HG03097 (cell line): Measurements from ENCODE around the gene NPC1.

Experiments
- ATAC-seq: cut with Tn5 transposase; IDR thresholded peaks from one replicate; pipeline ENCODE4 v1.9.1; 2021; ENCODE audit not compliant: unreplicated experiment, low FRiP score

The NPC1 gene

DNA sequence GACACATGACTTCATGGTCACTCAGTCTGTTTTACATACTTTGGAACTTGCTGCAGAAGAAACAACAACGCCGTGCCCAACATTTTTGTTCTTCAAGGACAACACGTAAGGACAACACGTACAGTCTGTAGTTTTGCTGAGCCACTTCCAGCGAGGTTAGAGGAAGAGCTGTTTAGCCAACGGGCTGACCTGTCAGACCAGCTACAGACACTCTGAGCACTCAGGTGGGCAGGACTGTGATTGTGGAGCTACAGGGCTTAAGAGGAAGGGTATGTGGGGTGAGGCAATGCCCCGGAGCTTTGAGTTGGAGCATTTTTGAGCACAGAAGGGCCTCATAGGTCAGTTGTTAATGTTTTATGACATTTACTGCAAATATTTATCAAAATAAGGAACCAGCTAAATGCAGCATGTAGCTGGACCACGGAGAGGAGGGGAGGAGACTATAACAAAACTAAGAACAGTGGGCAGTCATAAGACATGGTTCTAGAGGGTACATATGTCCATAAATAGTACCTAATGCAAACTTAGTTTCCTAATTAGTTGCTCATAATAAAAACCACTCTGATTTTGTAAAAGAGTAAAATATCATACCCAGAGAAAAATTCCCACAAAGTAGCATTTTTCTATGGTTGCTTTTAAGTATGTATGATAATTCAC is 26.3 kb upstream of the NPC1 start:
- no peak for ATAC-seq

DNA sequence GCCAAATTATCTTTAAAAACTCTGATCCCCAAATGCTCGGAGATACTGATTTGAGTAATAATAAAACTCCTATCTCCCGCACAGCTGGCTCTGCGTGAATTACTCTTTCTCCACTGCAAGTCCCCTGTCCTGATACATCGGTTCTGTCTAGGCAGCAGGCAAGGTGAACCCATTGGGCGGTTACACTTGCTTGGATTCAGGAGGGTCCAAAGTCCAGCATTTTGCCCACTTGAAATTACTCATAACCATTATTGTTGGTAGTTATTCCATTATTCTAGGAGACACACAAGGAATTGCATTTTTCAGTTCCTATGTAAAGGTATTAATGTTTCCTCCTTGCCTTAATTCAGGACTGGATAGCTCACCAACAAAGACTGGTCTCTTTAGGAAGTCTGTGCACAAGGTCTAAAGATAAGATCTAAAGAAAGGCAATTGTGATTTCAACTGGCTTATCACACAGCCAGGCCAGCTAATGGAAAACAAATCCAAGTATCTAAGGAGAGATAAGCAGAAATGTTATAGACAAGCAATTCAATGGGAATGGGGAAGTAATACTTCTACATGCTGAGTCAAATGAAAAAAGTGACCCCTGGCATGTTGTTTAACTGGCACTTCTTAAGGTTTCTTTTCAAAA is 23.2 kb upstream of the NPC1 start:
- no peak for ATAC-seq

DNA sequence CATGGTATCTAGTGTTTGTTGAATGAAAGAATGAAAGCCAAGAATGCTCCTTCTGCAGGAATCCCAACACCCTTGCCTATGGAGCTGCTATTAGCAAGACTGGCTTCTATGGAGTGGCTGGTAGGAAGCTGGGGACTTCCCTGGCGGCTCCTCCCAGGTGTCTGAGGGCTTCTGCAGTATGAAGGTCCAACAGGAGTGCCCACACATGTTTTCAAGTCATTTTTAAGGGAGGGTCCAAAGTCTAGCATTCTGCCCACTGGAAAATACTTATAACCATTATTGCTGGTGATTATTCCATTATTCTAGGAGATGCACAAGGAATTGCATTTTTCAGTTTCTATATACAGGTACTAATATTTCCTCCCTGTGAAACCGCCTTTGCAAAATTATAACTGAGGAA is 21.9 kb upstream of the NPC1 start:
- no peak for ATAC-seq

DNA sequence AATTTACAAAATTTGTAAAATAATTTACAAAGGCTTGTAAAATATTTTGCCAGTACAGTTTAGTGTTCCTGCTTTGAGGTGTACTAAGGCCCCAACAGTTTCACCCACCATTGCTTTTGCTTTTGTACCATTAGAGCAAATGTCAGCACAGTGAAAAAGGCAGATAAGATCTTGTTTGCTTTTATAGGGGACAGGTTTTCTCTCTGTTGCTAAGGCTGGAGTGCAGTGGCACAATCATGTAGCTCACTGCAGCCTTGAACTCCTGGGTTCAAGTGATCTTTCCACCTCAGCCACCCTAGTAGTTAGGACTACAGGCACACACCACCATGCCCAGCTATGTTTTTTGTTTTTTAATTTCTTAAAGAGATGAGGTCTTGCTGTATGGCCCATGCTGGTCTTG is 19.6 kb upstream of the NPC1 start:
- ATAC-seq: no peak

DNA sequence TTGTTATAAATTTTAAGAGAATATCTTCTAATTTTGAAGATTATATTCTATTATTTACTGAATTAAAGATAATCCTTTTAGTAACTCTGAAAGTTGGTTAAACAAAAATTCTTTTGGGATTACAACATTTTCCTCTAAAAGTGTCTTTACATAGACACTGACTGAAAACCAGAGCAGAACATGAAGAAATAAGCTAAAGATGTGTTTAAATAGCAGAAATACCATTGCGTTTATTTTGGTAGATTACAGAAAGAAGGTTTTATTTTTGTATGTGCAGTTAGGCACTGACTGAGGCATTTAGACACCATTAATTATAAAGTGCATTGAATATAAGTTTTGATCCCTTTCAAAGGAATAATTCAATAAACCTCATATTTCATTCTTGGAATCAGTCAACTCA is 13.5 kb upstream of the NPC1 start:
- no peak for ATAC-seq

DNA sequence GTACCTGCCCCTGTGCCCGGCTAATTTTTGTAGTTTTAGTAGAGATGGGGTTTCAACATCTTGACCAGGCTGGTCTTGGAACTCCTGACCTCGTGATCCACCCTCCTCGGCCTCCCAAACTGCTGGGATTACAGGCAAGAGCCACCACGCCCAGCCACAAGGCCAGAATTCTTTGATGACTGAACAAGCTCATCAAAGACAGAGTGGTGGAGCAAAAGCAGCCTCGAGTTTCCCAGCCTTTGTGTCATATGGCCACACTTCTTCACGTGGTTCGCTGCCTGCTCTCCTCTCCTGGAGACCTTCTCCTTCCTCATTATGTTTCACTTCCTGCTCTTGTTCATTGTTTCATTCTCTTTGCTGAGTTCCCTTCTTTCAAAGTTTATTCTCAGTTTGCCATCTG is 9.9 kb upstream of the NPC1 start:
- ATAC-seq: no peak

DNA sequence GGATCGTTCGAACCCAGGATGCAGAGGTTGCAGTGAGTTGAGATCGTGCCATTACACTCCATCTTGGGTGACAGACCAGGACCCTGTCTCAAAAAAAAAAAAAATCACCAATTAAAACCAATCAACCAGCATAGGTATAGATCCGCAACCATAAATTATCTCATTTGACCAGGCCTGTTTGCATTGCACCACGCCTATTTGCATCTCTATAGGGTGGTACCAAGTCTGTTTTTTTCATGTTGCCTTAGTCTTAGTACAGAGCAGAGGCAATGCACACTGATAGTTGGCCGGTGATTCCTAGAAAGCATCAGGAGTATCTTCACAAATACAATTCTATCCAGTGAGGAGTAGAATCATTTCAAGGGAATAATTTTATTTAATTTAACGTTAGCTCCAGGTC is 9.3 kb upstream of the NPC1 start:
- ATAC-seq: no peak

DNA sequence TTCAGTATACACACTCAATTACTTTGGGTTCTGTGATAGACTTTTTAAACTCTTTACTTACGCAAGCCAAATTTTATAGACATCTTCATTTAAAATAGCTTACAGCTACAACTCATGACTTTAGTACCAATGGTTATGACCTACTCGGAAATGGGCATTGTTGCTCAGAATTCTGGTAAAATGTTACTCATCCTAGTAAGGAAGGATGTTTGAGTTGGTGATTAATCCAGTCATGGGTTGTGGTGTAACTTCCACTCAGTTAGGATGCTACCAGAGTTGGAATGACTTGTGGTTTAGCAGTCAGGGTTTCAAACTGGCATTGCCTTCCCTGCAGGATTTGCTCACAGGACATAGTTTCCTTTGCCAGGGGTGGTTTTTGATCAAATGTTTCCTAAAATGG is 7.4 kb upstream of the NPC1 start:
- ATAC-seq: no peak

DNA sequence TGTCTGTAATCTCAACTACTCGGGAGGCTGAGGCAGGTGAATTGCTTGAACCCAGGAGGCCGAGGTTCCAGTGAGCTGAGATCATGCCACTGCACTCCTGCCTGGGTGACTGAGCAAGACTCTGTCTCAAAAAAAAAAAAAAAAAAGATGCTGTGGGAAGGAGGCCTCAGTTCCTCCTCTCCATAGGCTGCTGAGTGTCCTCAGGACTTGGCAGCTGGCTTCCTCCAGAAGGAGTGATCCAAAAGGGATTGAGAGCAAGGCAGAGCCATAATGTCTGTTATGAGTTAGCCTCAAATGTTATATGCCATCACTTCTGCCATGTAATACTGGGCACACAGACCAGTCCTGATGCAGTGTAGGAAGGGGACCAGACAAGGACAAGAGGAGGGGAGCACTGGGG is 6.6 kb upstream of the NPC1 start:
- ATAC-seq: no peak

DNA sequence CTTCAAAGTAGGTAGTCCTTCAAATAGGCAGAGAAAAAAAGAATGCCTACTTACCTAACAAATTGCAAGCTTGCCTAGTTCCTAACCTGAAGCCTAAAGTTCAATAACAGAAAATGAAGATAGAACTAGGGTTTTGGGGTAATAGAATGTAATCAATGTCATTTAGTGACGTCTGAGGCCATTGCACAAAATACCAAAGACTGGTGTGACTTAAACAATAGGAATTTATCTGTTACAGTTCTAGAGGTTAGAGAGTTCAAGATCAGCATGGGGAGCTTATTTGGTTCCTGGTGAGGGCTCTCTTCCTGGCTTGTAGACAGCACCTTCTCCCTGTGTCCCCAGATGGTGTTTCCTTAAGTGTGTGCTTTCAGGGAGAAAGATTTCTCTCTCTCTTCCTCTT is 4.7 kb upstream of the NPC1 start:
- ATAC-seq: no peak

DNA sequence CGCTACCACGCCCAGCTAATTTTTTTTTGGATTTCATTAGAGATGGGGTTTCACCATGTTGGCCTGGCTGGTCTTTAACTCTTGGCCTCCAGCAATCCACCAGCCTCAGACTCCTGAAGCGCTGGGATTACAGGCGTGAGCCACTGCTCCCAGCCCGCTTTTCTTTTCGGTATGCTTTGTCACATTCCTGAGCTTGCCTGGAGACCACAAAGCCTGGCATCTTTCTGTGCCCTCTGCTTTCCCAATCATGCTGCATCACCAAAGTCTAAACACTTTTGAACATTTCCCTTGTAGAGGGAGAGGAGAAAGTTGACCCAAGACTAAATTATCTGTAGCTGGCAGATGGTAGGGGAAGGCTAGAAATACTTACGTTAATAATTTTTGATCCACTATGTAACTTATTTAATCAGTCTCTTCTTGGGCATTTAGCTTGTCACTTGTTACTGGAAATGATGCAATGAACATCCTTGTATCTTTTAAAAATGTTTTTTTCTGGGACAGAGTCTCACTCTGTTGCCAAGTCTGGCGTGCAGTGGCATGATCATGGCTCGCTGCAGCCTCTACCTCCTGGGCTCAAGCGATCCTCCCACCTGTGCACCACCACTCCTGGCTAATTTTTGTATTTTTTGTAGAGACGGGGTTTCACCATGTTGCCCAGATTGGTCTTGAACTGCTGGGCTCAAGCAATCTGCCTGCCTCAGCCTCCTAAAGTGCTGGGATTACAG is 2.7 kb upstream of the NPC1 start:
- no peak for ATAC-seq

DNA sequence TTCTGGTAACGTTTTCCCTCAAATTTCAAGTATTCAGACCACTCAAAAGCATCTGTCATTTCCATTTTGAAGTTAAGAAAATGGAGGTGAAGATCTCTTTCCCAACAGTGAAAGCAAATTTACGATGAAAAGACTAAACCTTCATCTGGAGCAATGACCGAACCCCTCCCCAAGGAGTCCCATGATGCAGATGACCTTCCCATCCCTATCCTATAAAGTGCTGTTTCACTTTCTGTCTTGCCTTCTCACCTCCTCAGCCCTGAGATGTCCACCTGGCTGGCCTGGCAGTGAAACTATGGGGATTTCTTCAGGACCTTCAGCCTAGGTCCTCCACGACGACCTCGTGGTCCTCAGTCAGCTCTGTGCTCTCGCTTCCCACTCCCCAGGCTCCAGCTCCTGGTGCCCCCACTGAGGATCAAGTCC is 925 bp upstream of the NPC1 start:
- ATAC-seq: no peak

DNA sequence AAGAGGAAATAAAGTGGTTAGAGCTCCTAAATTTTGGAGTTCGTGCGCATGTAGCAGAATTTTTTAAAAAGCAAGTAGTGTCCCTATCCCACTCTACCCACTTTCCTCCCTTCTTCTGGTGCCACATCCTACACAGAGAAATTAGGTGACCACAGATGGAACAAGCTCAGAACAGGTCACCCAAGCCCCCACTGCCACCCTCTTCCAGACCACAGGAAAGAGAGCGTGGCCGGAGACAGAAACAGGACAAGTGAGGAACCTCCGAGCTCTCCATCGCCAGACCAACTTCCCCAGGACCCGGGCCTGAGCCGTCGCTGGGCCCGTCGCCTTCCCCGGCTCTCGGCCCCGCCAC is 433 bp downstream of the NPC1 start:
- no peak for ATAC-seq

DNA sequence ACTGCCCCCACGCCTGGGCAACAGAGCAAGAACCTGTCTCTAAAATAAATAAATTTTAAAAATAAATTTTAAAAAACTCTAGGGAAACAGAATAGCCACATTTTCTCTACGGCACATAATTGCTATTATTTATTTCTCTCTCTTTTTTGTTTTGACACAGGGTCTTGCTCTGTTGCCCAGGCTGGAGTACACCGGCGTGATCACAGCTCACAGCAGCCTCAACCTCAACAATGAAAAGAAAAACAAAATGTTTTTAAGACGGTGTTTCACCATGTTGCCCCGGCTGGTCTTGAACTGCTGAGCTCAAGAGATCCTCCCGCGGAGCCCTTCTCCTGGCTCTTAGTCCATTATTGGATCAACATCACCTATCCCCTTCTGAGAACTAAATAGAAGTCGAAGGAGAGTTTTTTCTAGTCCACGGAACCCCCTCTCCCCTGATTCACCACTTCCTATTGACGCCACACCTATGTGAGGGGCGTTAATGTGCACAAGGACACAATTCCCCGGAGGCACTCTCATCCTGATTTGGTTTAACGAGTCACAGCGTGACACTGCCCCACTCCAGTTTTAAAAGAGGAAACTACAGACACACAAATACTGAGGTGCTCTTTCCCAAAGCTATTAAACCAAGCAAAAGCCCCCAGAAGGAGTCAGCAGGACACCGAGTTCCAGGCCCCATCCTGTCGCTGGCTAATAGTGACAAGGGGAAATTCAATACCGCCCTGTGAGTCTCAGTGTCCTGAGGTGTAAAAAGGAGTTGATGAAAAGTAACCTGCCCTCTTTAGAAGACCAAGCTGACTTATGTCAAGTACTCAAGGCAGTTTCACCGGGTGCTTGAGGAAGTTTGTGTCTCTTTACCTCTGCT is 1.1 kb downstream of the NPC1 start:
- no peak for ATAC-seq

DNA sequence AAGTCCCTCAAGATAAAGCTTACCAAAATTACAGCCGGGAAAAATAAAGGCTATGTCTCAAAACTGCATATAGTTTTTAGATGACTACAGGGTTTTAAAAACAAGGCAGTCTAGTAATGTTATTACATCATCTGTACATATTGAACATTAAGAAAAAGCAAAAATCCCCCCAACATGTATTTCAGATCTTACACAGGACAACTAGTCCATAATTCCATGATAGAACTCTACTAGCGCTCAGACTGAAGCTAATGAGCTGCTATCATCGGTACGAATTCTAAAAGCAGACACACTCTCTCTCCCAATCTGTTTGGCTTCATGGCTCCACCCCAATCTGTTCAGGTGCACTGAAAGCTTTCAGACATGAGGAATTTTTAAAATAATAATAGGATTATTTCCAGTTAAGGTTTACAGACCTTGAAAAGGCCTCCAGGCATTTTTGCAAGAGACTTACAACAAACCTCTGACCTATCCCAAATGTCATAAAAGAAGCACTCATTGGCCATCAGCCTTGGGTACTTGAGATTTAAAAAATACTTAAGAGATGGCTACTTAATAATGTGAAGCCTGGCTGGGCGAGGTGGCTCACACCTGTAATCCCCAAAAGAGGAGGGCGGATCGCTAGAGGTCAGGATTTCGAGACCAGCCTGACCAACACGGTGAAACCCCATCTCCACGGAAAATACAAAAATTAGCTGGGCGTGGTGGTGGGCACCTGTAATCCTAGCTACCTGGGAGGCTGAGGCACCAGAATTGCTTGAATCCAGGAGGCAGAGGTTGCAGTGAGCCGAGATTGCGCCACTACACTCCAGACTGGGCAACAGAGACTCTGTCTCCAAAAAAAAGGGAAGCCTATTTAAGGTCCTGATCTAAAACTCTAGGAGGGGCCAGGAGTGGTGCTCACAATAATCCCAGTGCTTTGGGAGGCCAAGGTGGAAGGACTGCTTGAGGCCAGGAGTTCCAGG is 2.0 kb downstream of the NPC1 start:
- ATAC-seq: no peak

DNA sequence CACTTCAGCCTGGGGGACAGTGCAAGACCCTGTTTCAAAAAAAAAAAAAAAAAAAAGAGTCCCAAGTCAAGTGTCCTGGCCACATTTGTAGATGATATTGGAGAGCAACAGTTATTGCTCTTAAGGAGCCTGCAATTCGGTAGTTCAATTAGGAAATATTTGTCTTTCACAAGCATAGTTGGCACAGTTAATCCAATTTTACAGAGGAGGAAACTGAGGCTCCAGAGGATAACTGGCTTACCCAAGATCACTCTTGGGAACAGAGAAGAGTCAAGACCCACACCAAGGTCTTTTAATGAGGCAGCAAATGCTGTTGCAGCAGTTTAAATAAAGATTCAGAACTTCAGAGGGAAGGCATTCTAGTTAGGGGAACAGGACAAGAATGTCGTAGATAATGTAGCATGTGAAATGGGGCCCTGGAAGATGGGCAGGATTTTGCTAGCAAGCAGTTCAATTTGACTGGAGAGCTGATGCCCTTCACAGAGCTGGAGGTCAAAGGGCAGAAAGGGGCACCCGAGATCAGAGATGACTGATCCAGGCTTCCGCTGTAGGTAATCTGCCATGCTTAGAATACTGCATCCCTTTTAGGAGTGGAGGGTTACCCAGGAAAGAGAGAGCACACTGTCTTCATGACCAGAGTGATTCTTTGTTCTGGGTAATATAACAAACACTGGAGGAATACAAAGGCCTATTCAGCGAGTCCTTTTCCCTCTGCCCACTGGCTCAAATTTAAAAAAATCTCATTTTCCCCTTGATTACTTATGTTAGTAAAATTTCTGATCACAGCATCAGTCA is 3.0 kb downstream of the NPC1 start:
- ATAC-seq: no peak

DNA sequence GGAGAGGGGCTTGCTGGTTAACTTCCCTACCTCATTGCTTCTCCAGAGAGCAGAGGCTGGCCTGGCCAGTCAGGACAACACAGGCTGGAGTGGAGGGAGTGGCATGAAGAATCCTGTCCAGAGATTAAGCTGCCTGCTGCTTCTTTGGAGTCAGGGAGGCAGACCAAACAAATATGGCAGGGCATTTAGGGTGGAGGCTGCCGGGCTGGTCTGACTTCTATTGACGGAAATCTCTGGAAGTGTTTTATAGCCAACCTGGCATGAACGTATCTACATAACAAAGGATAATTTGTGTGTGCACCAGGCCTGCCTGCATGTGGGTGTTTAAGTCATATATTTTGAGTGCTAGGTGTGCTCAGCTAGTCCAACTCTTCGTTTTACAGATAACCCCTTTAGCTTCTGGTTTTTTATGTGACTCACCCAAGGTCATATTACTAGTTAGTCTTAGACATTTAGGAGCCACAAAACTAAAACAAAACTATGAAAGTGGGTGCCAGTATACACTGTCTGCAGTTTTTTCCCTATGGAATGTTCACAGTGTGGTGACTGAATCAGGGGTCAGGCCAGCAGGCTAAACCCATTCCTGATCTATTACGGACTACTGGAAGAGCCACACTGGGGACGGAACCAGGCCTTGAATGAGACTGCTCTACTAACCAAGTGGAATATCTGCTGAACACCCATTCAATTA is 5.5 kb downstream of the NPC1 start:
- no peak for ATAC-seq

DNA sequence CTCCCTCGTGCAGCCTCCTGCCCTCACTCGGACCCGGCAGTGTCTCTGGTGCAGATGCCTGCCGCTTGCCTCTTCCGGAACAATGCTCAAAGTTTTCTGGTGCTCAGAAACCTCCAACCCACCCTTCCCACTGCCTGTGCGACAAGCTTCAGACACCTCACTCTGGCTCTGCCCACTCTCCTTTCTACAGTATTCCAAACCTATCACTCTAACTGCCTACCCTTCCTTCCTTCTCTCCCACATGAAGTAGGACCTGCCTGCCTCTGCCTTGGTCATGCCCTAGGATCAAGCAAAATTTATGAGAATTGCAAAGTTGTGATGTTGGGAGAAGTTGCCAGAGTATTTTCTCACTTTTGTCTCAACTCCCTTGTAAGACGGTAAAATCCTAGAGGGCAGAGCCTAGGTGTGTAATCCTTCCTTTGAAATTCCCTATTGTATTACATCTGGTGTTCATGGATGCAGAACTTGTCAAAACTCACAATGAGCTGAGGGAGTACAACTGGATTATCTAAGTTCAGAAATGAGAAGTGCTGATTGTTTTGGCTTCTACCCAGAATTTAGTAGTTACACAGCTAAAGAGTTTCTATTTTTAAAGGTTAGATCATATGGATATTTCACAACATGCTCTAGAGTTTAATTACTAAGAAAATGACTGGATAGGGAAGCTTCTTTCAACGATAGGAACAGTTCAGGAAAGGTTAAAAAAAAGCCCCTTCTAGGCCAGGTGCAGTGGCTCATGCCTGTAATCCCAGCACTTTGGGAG is 7.2 kb downstream of the NPC1 start:
- no peak for ATAC-seq
